HEK293 (cell line): ENCODE measurements around the gene SKIL.

ENCODE experiments used
- CTCF ChIA-PET: fragments of 350-600 bp; formaldehyde crosslinking; extraction: SDS; loops from one replicate; lab custom pipeline; 2021; ENCODE audit warnings: antibody characterized with exemption; lab: Yijun Ruan, JAX
- POLR2A ChIA-PET: fragments of 300-600 bp; formaldehyde crosslinking; extraction: SDS; loops from one replicate; lab custom pipeline; 2020; ENCODE audit warnings: antibody characterized with exemption, inconsistent platforms; lab: Yijun Ruan, JAX
- H3K27ac ChIP-seq: fragments of 200-500 bp; sonication (Bioruptor generic); 2 replicates; pipeline ENCODE4 v1.5.1; 2014; ENCODE audit warnings: low read depth, low read length, control low read depth, inconsistent platforms; ENCODE audit errors: extremely low read depth
- H3K36me3 ChIP-seq, 2 experiments: fragments of 200-500 bp in 1 of 2; sonication (Bioruptor generic) in 1 of 2; 1 replicate in 1 of 2; 2 replicates in 1 of 2; pipeline ENCODE4 v1.5.1; 2014 to 2017; ENCODE audit warnings: inconsistent platforms in 2 of 2, low read length in 2 of 2; ENCODE audit not compliant: control insufficient read depth in 2 of 2, insufficient read depth in 1 of 2
- H3K4me1 ChIP-seq: fragments of 200-500 bp; sonication (Bioruptor generic); 2 replicates; pipeline ENCODE4 v1.5.1; 2014; ENCODE audit warnings: mild to moderate bottlenecking, low read length, inconsistent platforms; ENCODE audit not compliant: control insufficient read depth, insufficient read depth
- H3K4me3 ChIP-seq: 2 replicates; pipeline ENCODE4 v1.5.1; 2011; ENCODE audit warnings: low read depth, mild to moderate bottlenecking, control low read depth, low read length, moderate library complexity
- H3K9me3 ChIP-seq: fragments of 200-500 bp; sonication (Bioruptor generic); 2 replicates; pipeline ENCODE4 v1.5.1; 2014; ENCODE audit warnings: low read depth, low read length, inconsistent platforms; ENCODE audit not compliant: control insufficient read depth, insufficient read depth
- GFI1B ChIP-seq: fragments of 450-650 bp; formaldehyde crosslinking; IDR thresholded peaks from 2 replicates; pipeline ENCODE4 v1.5.1; 2016; ENCODE audit warnings: missing biosample characterization, missing genetic modification characterization
- GLI4 ChIP-seq: fragments of 450-650 bp; formaldehyde crosslinking; IDR thresholded peaks from 2 replicates; pipeline ENCODE4 v1.5.1; 2016; ENCODE audit warnings: missing biosample characterization, missing genetic modification characterization
- GLIS1 ChIP-seq: fragments of 450-650 bp; formaldehyde crosslinking; IDR thresholded peaks from 2 replicates; pipeline ENCODE4 v1.5.1; 2016; ENCODE audit warnings: missing biosample characterization, missing genetic modification characterization
- PRDM6 ChIP-seq: fragments of 450-650 bp; formaldehyde crosslinking; IDR thresholded peaks from 2 replicates; pipeline ENCODE4 v1.5.1; 2017; ENCODE audit warnings: missing biosample characterization, missing genetic modification characterization
- WT1 ChIP-seq: fragments of 450-650 bp; formaldehyde crosslinking; IDR thresholded peaks from 2 replicates; pipeline ENCODE4 v1.5.1; 2016; ENCODE audit warnings: missing biosample characterization, missing genetic modification characterization
- YY2 ChIP-seq: fragments of 450-650 bp; formaldehyde crosslinking; IDR thresholded peaks from 2 replicates; pipeline ENCODE4 v1.5.1; 2016; ENCODE audit warnings: missing biosample characterization, missing genetic modification characterization
- ZEB2 ChIP-seq: fragments of 450-650 bp; formaldehyde crosslinking; IDR thresholded peaks from 2 replicates; pipeline ENCODE4 v1.5.1; 2016; ENCODE audit warnings: missing biosample characterization, missing genetic modification characterization
- ZNF132 ChIP-seq: fragments of 450-650 bp; formaldehyde crosslinking; IDR thresholded peaks from 2 replicates; pipeline ENCODE4 v1.5.1; 2017; ENCODE audit warnings: missing biosample characterization, missing genetic modification characterization, borderline replicate concordance
- ZNF169 ChIP-seq: fragments of 450-650 bp; formaldehyde crosslinking; IDR thresholded peaks from 2 replicates; pipeline ENCODE4 v1.5.1; 2016; ENCODE audit warnings: missing biosample characterization, missing genetic modification characterization
- ZNF175 ChIP-seq: fragments of 450-650 bp; formaldehyde crosslinking; IDR thresholded peaks from 2 replicates; pipeline ENCODE4 v1.5.1; 2016; ENCODE audit warnings: missing biosample characterization, missing genetic modification characterization
- ZNF18 ChIP-seq: fragments of 450-650 bp; formaldehyde crosslinking; IDR thresholded peaks from 2 replicates; pipeline ENCODE4 v1.5.1; 2016; ENCODE audit warnings: missing biosample characterization, missing genetic modification characterization
- ZNF292 ChIP-seq: fragments of 450-650 bp; formaldehyde crosslinking; IDR thresholded peaks from 2 replicates; pipeline ENCODE4 v1.5.1; 2016; ENCODE audit warnings: low read depth, missing biosample characterization, missing genetic modification characterization, borderline replicate concordance
- ZNF335 ChIP-seq: fragments of 450-650 bp; formaldehyde crosslinking; conservative IDR thresholded peaks from 2 replicates; pipeline ENCODE4 v1.5.1; 2016; ENCODE audit warnings: missing biosample characterization, missing genetic modification characterization
- ZNF548 ChIP-seq: fragments of 450-650 bp; formaldehyde crosslinking; IDR thresholded peaks from 2 replicates; pipeline ENCODE4 v1.5.1; 2016; ENCODE audit warnings: missing biosample characterization, missing genetic modification characterization
- ZNF621 ChIP-seq: fragments of 450-650 bp; formaldehyde crosslinking; IDR thresholded peaks from 2 replicates; pipeline ENCODE4 v1.5.1; 2017; ENCODE audit warnings: missing biosample characterization, missing genetic modification characterization
- ZNF623 ChIP-seq: fragments of 450-650 bp; formaldehyde crosslinking; IDR thresholded peaks from 2 replicates; pipeline ENCODE4 v1.5.1; 2016; ENCODE audit warnings: missing biosample characterization, missing genetic modification characterization
- ZNF629 ChIP-seq: fragments of 450-650 bp; formaldehyde crosslinking; IDR thresholded peaks from 2 replicates; pipeline ENCODE4 v1.5.1; 2017; ENCODE audit warnings: missing biosample characterization, missing genetic modification characterization
- ZXDB ChIP-seq: fragments of 450-650 bp; formaldehyde crosslinking; IDR thresholded peaks from 2 replicates; pipeline ENCODE4 v1.5.1; 2016; ENCODE audit warnings: missing biosample characterization, missing genetic modification characterization
- TF ChIP-seq, protein P1 (sequence below): fragments of 450-650 bp; formaldehyde crosslinking; IDR thresholded peaks from 2 replicates; pipeline ENCODE4 v1.5.1; 2016; ENCODE audit warnings: missing biosample characterization, missing genetic modification characterization
- TF ChIP-seq, protein P2 (sequence below): IDR thresholded peaks from 2 replicates; pipeline ENCODE4 v1.6.1; 2011; ENCODE audit warnings: mild to moderate bottlenecking, low read depth, low read length, borderline replicate concordance

Gene SKIL

GRCh38 chr3:170429050-170429449 is 71.5 kb downstream of the SKIL start:
- ChIA-PET POLR2A (no interaction called here), CTCF (interaction anchor here (0.6 kb wide), 1 partner anchor 14 kb away, joined by 5 read pairs; no protein-coding TSS in a partner anchor)
- H3K4me3 ChIP-seq: no peak overlapping the region

GRCh38 chr3:170431054-170431453 is 73.5 kb downstream of the SKIL start:
- ChIA-PET CTCF (interaction anchor here (0.7 to 3.6 kb wide), 2 partner anchors 17 to 1339 kb away, joined by 3 to 20 read pairs; no protein-coding TSS in a partner anchor), POLR2A (no interaction called here)
- Histone ChIP-seq H3K4me3 (no peak overlapping the region), H3K36me3 (no peaks in the 10 kb centered on the region), H3K27ac (no peak overlapping the region), H3K4me1 (no peaks in the 10 kb centered on the region), H3K9me3 (no peaks in the 10 kb centered on the region)
- TF ChIP-seq ZNF621 (tag by site-specific recombination): no peak
- no peak for TF ChIP-seq ZNF292 (tag by site-specific recombination)
- no peak for TF ChIP-seq ZNF169
- TF ChIP-seq ZNF175 (tag by site-specific recombination): no peak

More at GRCh38 chr3:170429050-170429449, 71.5 kb downstream of the SKIL start:
- no peak overlapping the region for H3K27ac ChIP-seq
- no peaks in the 10 kb centered on the region for H3K9me3 ChIP-seq
- no peaks in the 10 kb centered on the region for H3K36me3 ChIP-seq
- TF ChIP-seq GFI1B (tag by site-specific recombination) (no peak), ZEB2 (no peak), ZNF548 (tag by site-specific recombination) (no peak), WT1 (tag by site-specific recombination) (no peak), ZNF629 (no peak), GLI4 (tag by site-specific recombination) (no peak), ZNF335 (tag by site-specific recombination) (no peak), GLIS1 (tag by site-specific recombination) (no peak), ZNF623 (no peak), YY2 (no peak), ZNF18 (no peak), ZNF132 (no peak), PRDM6 (no peak), ZXDB (no peak)
- TF ChIP-seq, protein P1, sequence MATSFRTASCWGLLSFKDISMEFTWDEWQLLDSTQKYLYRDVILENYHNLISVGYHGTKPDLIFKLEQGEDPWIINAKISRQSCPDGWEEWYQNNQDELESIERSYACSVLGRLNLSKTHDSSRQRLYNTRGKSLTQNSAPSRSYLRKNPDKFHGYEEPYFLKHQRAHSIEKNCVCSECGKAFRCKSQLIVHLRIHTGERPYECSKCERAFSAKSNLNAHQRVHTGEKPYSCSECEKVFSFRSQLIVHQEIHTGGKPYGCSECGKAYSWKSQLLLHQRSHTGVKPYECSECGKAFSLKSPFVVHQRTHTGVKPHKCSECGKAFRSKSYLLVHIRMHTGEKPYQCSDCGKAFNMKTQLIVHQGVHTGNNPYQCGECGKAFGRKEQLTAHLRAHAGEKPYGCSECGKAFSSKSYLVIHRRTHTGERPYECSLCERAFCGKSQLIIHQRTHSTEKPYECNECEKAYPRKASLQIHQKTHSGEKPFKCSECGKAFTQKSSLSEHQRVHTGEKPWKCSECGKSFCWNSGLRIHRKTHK (tag by site-specific recombination): no peak
- TF ChIP-seq, protein P2, sequence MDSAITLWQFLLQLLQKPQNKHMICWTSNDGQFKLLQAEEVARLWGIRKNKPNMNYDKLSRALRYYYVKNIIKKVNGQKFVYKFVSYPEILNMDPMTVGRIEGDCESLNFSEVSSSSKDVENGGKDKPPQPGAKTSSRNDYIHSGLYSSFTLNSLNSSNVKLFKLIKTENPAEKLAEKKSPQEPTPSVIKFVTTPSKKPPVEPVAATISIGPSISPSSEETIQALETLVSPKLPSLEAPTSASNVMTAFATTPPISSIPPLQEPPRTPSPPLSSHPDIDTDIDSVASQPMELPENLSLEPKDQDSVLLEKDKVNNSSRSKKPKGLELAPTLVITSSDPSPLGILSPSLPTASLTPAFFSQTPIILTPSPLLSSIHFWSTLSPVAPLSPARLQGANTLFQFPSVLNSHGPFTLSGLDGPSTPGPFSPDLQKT: no peak
- no peaks in the 10 kb centered on the region for H3K4me1 ChIP-seq
